Fibroblast of skin of left quadriceps (primary cell): ENCODE measurements around the gene FTCD.

Experiments
- DNase-seq, 2 experiments: peaks; one replicate each; pipeline ENCODE4 v3.0.0-alpha.2; 2013; ENCODE audit warnings: low read depth in 2 of 2

FTCD gene

DNA sequence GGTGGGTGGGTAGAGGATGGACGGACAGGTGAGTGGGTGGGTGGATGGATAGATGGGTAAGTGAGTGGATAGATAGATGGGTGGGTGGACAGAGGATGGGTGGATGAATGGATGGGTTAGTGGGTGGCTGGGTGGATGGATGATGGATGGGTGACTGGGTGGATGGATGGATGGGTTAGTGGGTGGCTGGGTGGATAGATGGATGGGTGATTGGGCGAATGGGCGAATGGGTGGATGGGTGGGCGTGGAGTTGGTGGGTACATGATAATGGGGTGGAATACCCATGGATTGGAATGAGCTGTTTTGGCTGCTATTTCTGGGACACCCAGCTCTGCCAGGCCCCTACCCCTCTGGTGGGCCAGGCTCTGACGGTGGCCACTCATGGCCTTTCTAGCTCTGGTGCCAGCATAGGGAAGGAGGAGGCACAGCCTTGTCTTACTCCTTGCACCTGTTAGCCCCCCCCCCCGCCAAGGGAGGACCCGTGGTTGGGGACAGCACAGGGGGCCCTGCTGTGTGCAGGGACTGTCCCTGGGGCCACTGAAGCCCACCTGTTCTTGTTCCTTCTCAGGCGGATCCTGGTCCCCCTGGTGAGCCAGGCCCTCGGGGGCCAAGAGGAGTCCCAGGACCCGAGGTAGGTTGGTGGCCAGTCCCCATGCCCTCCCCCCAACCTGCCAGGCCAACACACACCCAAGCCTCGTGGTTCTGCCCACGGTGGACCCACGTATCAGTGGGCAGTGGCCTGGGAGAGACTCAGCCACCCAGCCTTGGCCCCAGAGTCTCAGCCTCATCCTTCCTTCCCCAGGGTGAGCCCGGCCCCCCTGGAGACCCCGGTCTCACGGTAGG lies 31.1 kb downstream of the FTCD start:
- no peak for DNase-seq

DNA sequence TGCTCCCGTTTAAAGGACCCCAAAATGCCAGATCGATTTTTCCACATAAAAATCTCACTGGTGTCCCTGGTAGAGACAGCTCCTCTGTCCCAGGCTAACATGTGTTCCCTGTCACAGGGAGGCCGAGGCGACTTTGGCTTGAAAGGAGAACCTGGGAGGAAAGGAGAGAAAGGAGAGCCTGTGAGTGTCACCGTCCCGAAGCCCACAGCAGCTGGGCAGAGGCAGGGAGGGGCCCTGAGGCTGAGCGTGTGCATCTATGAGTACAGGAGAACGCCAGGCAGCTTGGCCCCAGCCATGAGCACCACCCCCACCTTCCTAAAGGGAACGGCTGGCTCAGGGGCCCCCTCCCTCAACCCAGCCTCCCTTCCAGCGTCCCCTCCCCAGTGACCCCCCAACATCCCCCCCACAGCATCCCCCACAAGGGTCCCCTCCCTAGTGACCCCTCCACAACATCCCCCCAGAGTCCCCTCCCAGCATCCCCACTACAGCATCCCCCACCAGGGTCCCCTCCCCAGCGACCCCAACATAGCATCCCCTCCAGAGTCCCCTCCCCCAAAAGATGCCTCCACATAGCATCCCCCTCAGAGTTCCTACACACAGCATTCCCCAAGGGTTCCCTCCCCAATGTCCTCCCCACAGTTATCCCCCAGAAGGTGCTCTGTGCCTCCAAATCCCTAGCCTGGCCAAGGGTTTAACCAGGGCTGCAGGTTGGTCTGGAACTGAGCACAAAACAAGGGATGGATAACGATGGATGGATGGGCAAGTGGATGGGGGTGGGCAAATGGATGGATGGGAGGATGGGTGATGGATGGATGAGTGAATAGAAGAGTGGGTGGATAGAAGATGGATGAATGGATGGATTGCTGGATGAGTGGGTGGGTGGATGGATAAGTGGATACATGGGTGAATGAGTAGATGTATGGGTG lies 32.4 kb downstream of the FTCD start:
- DNase-seq, result no peak

DNA sequence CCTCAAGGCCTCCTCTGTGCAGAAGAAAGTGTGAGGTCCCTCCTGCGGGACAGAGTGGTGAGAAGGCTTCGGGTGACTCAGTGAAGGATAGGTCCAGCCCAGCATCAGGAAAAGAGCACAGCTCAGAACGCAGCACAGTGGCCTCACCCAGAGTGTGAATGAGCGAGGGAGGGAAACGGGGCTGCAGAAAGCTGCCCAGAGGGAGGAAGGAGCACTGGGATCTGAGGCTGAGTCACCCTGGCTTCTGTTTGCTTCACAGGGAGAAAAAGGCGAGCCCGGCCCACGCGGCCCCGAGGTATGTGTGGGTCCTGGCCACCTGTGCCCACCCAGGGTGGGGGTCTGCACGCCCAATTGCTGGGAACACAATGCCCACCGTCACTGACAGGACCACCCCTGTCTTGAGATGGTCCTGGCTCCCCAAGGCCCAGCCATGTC lies 33.1 kb downstream of the FTCD start:
- DNase-seq, result no peak

DNA sequence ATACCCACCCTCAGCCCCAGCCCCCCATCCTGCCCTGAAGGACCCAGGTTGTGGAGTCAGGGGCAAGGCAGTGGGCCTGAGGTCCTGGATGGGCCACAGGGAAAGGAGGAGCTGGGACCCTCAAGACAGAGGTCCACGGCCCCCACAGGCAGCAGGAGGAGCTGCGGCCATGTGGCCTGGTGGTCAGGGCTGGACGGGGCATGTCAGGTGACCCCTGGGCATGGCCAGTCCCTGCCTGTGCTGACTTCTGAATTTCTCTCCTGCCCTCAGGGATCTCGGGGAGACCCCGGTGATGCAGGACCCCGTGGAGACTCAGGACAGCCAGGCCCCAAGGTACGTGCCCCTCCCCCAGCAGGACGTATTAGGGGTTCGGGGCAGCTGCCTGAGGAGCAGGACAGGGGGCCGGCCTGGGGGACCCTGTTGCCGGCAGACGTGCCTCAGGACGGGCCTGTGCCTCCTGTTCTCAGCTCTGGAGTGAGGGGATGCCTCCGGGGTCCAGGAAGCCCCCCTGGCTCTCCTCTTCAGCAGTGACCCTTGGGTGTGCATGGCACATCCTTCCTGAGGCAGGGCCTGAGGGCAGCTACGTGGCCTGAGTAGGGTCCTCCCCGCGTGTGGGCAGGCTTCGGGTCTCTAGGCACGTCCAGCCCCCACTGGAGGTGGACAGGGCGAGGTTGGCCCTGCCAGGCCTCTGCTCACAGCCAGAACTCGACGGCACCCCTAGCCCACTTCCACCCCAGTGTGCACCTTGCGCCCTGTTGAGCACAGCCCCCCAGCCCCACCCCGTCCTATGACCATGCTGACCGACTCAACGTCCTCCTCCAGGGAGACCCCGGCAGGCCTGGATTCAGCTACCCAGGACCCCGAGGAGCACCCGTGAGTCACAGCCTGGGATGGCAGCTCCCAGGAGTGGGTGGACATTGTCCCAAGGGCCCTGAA lies 33.8 kb downstream of the FTCD start:
- DNase-seq, result no peak

DNA sequence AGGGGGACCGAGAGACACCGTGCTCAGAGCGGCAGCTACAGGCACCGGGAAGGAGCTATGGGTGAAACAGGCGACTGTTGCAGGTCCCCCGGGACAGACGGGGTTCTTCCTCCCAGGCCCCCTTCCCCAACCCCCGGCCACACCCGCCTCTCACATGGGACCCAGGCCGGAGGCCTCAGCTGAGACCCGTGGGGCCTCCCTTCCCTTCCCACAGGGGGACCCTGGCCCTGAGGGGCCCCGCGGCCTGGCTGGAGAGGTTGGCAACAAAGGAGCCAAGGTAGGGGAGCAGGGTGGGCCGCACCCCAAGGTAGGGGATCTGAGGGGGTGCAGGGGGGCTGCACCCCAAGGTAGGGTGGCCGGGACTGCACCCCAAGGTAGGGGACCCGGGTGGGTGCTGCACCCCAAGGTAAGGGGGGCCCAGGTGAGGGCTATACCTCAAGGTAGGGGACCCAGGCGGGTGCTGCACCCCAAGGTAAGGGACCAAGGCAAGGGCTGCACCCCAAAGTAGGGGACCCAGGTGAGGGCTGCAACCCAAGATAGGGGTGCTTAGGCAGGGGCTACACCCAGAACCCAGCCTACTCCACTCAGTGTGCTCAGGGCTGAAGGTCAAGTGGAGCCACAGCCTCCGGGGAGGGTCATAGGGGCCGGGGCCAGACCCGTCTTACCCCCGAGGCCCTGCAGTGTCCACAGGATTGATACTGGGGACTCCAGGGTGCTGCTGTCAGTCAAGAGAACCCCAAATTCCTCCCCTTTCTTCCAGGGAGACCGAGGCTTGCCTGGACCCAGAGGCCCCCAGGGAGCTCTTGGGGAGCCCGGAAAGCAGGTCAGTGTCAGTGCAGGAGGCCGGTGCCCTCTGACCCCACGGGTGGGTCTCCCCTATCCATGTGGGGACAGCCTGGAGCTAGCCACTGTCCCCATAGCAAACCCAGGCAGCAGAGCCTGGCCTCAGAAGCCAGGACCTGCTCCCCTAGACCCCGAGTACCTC lies 34.8 kb downstream of the FTCD start:
- no peak for DNase-seq

DNA sequence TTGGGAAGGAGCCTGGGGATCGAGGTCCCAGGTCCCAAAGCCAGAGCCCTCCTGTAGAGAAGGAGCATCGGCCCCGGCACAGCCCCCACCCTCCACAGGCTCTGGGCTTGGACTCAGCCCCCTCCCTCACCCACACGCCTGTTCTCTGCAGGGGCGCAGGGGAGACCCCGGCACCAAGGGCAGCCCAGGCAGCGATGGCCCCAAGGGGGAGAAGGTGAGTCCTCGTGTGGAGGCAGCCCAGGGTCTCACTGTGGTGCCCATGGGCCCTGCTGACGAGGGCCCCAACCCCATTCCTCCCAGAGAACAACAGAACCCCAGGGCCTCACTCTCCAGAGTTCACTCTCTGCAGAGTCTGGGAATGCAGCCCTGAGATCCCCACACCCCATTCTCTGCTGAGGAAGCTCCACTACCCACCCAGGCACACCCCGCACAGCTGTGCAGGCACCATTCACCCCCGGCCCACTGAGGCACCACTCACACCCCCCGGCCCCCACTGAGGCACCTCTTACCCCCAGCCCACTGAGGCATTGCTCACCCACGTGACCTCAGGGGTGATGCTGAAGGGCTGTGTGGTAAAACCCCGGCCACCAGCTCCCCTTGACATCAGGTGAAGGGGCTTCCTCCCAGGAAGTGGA lies 35.6 kb downstream of the FTCD start:
- DNase-seq, result no peak

DNA sequence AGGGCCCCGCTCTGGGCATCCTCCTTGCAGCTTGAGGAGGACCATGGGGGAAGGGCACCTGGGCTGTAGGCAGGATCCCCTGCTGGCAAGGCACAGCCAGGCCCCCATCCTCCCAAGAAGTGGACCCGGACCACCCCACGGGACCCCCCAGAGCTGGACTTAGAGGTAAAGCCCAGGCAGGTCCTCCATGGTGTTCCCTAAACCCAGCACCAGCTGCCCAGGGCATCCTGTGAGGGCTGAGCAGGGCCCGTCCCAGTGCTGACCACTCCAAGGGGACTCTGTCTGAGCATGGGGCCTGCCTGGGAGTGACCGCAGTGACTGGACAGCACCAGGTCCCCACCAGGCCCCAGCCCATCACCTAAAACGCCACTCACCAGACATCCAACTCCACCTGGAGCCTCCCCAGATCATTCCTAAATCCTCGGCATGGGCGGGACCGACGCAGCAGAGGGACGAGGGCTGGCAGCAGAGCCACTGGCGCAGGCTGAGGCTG lies 36.2 kb downstream of the FTCD start:
- DNase-seq, result no peak

DNA sequence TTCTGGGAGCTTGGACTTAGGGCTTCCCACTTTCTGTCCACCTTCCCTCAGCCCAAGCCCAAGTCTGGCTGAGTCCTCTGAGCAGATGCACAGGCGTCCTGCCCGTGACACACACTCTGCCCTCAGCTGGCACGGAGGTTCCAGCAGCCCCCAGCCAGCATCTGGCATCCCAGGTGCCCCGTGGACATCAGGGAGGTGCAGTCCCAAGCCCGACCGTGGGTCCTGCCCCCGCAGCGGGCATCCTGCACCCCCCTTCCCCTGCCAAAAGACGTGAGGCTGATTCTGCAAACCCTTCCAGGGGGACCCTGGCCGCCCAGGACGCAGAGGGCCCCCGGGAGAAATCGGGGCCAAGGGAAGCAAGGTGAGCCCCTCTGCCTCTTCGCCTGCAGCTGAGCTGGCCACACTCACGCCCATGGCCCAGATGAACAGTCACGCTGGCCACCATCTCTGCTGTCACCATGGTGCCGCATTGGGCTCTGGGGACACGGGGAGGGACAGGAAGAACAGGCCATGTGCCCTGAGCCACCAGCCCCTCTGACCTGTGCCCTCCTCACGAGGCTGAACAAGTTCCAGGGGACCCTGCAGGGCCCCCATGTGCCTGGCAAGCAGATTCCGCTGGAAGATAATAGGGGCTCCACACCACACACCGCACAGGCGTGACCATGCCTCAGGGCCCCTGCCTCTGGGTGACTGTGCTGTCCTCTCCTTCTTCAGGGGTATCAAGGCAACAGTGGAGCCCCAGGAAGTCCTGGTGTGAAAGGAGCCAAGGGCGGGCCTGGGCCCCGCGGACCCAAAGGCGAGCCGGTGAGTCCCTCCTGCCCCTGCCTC lies 36.8 kb downstream of the FTCD start:
- DNase-seq, result no peak

DNA sequence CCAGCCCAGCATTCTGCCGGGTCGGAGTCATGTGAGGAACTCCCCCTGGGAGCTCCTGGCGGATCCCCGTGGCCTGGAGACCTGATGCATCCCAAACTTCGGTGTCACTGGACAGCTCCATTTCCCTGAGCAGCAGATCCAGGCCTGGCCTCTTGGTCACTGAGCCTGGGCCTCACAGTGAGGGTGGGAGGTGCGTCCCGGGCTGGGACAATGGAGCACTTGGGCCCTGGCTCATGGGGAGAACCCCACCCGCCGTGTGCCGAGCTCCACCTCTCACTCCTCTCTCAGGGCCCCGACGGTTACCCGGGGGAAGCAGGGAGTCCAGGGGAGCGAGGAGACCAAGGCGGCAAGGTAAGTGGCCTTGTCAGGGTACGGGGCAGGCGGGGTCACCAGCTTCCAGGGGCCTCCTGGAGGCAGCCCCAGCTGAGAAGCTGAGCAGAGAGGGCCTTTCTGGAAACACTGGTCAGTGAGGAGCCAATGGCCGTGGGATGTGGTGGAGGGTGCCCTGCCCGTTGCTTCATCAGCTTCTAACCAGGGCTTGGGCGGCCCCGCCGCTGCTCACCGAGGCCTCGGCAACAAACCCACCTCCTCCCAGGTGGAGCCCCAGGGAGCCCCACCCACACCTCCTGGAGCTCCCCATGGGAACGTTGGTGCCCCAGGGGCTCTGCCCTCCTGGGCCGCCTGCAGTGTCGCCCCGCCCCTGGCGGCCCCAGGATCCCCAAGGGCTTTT lies 37.6 kb downstream of the FTCD start:
- DNase-seq, result no peak

DNA sequence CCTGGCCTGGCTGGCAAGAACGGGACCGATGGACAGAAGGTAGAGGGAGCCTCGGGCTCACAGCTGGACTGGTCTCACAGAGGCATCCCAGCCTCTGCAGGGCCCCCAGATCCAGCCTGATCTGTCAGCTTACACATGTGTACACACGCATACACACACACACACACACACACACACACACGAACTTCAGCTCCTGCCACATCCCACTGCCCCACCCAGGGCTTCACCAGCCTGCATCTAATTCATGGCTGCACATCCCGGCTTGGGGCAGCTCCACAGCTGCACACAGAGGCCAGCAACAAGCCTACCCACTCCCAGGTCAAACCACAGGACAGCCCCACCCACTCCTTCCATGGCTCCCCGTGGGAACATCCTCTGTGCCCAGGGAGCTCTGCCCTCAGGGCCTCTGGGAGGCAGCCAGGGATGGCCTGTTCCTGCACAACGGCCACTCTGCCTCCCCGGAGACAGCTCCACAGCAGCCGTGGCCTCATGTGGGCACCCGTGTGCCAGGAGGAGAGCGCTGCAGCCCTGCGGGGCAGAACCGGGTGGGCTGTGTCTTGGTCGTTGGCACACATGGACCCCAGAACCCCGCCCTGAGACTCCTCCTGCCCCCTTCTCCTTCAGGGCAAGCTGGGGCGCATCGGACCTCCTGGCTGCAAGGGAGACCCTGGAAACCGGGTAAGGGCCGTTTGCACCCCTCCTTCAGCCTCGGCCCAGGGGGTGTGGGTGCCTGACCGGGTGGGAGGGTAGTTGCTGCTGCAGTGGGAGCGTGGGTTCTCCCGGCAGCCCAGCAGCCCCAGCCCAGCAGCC lies 38.4 kb downstream of the FTCD start:
- no peak for DNase-seq

DNA sequence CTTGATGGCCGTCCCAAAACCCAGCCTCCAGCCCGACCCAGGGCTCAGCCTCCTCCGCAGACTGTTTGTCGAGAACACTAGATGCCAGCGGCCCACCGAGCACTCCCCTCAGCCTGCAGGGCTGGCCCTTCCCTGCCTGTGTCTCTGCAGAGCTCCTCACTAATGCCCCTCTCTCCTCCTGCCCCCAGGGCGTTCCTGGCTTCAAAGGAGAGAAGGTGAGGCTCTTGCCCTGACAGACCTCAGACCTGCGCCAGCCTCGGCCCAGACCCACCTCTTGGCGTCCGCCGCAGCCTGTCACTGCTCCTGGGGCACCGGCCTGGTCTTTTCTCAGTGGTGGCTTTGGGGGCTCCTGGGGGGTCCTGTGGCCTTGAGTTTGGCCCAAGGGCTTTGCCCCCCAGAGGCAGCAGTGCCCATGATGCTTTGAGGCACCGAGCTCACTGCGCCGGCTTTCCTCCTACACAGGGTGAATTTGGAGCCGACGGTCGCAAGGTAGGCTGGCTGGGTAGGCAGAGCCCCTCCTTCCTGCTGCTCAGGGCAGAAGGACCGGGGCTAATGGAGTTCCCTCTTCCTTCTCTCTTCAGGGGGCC lies 39.1 kb downstream of the FTCD start:
- DNase-seq, result no peak

DNA sequence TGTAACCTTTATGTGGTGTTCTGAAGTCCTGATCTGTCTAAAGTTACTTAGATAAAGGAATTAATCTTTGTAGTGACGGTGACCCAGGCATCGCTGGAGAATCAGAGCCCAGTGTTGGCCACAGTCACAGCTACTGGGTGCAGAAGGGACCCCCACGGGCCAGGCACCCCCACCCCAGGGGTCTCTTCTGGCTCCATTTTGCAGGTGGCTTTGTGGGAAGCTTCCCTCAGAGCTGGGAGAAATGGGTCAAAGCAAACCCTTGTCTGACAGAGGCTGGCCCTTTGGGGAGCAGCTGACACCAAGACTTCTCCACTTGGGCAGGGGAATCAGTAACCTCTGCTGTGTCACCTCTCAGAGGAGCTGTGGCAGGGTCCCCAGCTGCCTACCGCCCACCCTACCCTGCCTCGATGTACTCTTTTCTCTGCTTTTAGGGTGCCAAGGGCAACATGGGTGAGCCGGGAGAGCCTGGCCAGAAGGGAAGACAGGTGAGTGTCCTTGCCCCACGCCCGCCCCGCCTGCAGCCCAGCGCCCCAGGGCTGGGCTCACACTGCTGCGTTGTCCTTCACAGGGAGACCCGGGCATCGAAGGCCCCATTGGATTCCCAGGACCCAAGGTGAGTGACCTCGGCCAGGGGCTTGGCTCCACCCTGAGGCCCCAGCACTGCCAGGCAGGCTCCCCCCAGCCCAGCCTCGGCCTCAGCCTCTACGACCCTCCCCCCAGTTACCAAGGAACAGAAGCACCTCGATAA lies 39.8 kb downstream of the FTCD start:
- DNase-seq, result no peak

DNA sequence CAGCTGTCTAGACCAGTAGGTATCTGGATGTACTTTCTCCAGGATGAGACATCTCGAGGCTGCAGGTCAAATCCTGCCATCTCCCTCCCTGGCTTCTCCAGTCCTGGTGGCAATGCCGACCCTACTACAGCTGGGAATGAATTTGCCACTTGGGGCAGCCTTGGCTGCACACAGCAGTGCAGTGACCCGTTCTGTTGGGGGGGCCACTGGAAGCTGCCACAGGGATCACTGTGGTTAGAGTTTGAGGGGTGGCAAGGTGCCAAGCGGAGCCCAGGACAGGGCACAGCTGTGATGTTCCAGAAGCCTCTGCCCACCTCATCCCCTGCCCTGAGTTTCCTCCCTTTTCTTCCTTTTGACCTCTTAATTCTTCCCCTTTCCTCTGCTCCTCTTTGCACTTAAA lies 40.4 kb downstream of the FTCD start:
- DNase-seq, result no peak

DNA sequence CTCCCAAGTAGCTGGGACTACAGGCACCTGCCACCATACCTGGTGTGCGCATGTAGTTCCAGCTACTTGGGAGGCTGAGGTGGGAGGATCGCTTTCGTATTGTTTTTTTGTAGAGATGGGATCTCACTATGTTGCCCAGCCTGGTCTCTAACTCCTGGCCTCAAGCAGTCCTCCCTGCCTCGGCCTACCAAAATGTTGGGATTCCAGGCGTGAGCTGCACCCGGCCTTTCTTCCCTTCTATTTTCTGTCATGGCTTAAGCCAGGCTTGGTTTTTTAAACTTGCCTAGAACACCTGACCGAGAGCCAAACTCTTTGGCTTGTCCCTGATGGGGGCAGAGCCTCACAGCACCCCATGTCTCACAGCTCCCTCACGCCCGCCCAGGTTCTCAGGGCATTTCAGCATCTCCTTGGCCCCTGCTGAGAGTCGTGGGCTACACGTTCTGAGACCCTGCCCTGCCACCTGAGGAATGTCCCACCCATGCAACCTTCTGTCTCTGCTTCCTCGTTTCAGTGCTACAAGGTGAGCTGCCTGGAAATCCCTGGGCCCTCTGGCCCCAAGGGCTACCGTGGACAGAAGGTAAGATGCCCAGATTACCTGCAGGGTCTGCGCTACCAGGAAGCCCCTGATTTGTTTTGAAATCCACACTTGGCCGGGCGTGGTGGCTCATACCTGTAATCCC lies 41.7 kb downstream of the FTCD start:
- DNase-seq, result no peak

DNA sequence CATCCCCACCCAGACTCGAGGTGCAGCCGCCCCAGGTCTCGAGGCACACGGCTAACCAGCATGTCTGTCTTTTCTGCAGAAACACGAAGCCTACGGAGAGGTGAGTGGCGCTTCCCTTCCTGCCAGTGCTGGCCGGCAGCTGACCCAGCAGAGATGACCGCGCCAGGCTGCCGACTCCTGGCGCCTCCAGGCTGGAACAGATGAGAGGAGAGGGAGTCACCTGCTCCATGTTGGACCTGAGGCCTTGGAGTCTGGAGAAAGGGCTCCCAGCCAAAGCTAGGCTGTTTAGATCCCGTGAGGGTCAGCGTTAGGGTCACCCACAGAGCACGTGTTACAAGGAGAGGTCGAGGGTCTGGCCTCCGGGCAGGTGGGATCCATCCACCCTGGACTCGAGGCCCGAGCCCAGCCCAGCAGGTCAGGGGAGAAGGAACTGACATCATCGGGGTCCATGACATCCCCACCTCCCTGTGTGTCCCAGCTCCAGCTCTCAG lies 42.6 kb downstream of the FTCD start:
- no peak for DNase-seq
